GM21576 (cell line): Measurements from ENCODE around the gene SZT2.

Source experiments
- ATAC-seq: cut with Tn5 transposase; IDR thresholded peaks from one replicate; pipeline ENCODE4 v1.9.1; 2021; ENCODE audit warnings: mild to moderate bottlenecking, moderate library complexity; ENCODE audit not compliant: unreplicated experiment

Gene SZT2

GRCh38 chr1:43389326-43390313 lies at the start of gene SZT2, which contains the start of gene MED8:
Gene SZT2 (plus strand): TSS chr1:43389899. CDS start chr1:43389969, 70 bp downstream.
Gene MED8 (minus strand): TSS chr1:43389800. CDS start chr1:43389764, 36 bp downstream.
- peak; percentile 90 for ATAC-seq

GRCh38 chr1:43340559-43340958 lies 49.1 kb upstream of the SZT2 start:
- ATAC-seq: no peak

GRCh38 chr1:43344267-43344850 lies 45.3 kb upstream of the SZT2 start:
- no peak for ATAC-seq

GRCh38 chr1:43345120-43345519 lies 44.6 kb upstream of the SZT2 start:
- no peak for ATAC-seq

GRCh38 chr1:43346636-43347035 lies 43.1 kb upstream of the SZT2 start:
- no peak for ATAC-seq

- ATAC-seq: no peak
Observed at GRCh38 chr1:43348343-43348808, 41.3 kb upstream of the SZT2 start.

GRCh38 chr1:43348809-43349593 lies 40.7 kb upstream of the SZT2 start:
- no peak for ATAC-seq

- no peak for ATAC-seq
Observed at GRCh38 chr1:43349594-43350306, 39.9 kb upstream of the SZT2 start.

- ATAC-seq: no peak
Observed at GRCh38 chr1:43350976-43351375, 38.7 kb upstream of the SZT2 start.

GRCh38 chr1:43351421-43352350 lies 38.0 kb upstream of the SZT2 start:
- no peak for ATAC-seq

GRCh38 chr1:43352351-43352705 lies 37.4 kb upstream of the SZT2 start:
- ATAC-seq: no peak

- ATAC-seq: no peak
Observed at GRCh38 chr1:43352881-43353280, 36.8 kb upstream of the SZT2 start.

- no peak for ATAC-seq
Observed at GRCh38 chr1:43354471-43354870, 35.2 kb upstream of the SZT2 start.

- no peak for ATAC-seq
Observed at GRCh38 chr1:43354936-43355335, 34.8 kb upstream of the SZT2 start.

- ATAC-seq: no peak
Observed at GRCh38 chr1:43357251-43357650, 32.4 kb upstream of the SZT2 start.

- ATAC-seq: peak; percentile 14
Observed at GRCh38 chr1:43358121-43358745, 31.5 kb upstream of the SZT2 start.

- ATAC-seq: peak; percentile 91
Observed at GRCh38 chr1:43358746-43359693, 30.7 kb upstream of the SZT2 start, which contains the start of gene CDC20. Gene CDC20 (plus strand): TSS chr1:43358981. CDS start chr1:43359216, 235 bp downstream.

GRCh38 chr1:43359696-43360095 lies 30.0 kb upstream of the SZT2 start:
- no peak for ATAC-seq
